Chondrocyte (in vitro differentiated cells): ENCODE measurements around the gene CYP39A1. TPM values are rescaled to one million over a fixed set of nuclear protein-coding genes. Genes with fewer than 3 reads are reported as not detected.

Experiments
- DNase-seq: peaks from one replicate; pipeline ENCODE4 v3.0.0; 2021; ENCODE audit warnings: mixed read lengths, low spot score
- H3K27ac Mint-ChIP-seq: one replicate; pipeline ENCODE4 v1.8.0; 2021; ENCODE audit warnings: mild to moderate bottlenecking, moderate library complexity, mixed read lengths; ENCODE audit not compliant: unreplicated experiment
- H3K27me3 Mint-ChIP-seq: 2 replicates; pipeline ENCODE4 v1.8.0; 2021; ENCODE audit warnings: low read depth, mixed read lengths
- H3K36me3 Mint-ChIP-seq: 2 replicates; pipeline ENCODE4 v1.8.0; 2021; ENCODE audit warnings: low read depth, mixed read lengths
- H3K4me1 Mint-ChIP-seq: 2 replicates; pipeline ENCODE4 v1.8.0; 2021; ENCODE audit warnings: low read depth, mild to moderate bottlenecking, mixed read lengths
- H3K4me3 Mint-ChIP-seq: one replicate; pipeline ENCODE4 v1.8.0; 2021; ENCODE audit warnings: mild to moderate bottlenecking, moderate library complexity, mixed read lengths; ENCODE audit not compliant: unreplicated experiment
- H3K9me3 Mint-ChIP-seq: 2 replicates; pipeline ENCODE4 v1.8.0; 2021; ENCODE audit warnings: low read depth, mixed read lengths
- total RNA-seq: library from RNA; stranded (reverse); gene quantifications from 3 replicates; pipeline ENCODE4 v1.2.1, GENCODE V29; 2021
- TF ChIP-seq, protein P1 (sequence below): fragments of 200-600 bp; sonication (generic); IDR thresholded peaks from 2 replicates; pipeline ENCODE4 v1.5.0; 2021; ENCODE audit warnings: antibody characterized with exemption, mild to moderate bottlenecking, moderate library complexity

CYP39A1 gene
- total RNA-seq, 1 donor from 2014 or later = 0.62 TPM

DNA sequence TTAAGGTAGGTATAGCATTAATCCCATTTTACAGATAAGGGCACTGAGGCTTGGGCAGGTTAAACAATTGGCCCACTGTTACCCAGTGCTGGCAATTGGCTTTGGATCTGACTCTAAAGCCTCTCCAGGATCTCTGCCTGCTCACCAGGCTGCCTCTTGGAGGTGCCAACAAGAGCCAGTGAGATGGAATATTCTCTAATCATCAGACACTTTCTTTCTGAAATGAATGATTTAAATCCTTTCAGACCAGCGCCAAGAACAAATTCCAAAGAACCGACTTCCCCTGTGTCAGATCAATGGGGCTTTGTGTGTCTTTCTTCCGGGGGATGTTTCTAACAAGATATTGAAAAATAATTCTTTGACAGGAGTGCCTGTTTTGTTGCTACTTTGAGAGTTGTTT, 23.6 kb downstream of the CYP39A1 start:
- H3K27me3 Mint-ChIP-seq = peaks cover 2% of the 10 kb centered on the region
- DNase-seq = no peak
- H3K36me3 Mint-ChIP-seq = no peaks in the 10 kb centered on the region
- TF ChIP-seq, protein P1, sequence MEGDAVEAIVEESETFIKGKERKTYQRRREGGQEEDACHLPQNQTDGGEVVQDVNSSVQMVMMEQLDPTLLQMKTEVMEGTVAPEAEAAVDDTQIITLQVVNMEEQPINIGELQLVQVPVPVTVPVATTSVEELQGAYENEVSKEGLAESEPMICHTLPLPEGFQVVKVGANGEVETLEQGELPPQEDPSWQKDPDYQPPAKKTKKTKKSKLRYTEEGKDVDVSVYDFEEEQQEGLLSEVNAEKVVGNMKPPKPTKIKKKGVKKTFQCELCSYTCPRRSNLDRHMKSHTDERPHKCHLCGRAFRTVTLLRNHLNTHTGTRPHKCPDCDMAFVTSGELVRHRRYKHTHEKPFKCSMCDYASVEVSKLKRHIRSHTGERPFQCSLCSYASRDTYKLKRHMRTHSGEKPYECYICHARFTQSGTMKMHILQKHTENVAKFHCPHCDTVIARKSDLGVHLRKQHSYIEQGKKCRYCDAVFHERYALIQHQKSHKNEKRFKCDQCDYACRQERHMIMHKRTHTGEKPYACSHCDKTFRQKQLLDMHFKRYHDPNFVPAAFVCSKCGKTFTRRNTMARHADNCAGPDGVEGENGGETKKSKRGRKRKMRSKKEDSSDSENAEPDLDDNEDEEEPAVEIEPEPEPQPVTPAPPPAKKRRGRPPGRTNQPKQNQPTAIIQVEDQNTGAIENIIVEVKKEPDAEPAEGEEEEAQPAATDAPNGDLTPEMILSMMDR = no peak
- no peak overlapping the region for H3K4me3 Mint-ChIP-seq
- no peak overlapping the region for H3K27ac Mint-ChIP-seq
- H3K4me1 Mint-ChIP-seq = peaks cover 13% of the 10 kb centered on the region
- no peaks in the 10 kb centered on the region for H3K9me3 Mint-ChIP-seq

DNA sequence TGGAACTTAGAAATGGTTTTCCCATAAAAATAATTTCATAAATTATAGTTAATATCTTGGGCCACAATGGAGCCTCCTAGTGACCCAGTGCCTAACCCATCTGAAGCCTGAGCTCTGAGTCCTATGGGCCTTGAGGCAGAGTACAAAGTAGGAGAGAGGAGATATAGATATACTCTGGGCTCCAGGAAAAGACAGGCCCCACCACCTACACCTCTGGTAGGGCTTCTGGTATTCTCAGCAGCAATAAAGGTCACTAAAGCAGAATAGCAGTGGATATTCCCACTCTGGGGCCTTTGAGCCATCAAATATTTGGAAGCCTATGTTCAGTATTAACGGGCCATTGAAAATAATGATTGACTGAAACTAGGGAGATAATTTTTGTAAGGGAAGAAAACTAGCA, 24.1 kb downstream of the CYP39A1 start:
- Mint-ChIP-seq H3K36me3 (no peaks in the 10 kb centered on the region), H3K9me3 (no peaks in the 10 kb centered on the region), H3K27ac (no peak overlapping the region), H3K27me3 (peaks cover 2% of the 10 kb centered on the region), H3K4me3 (no peak overlapping the region), H3K4me1 (peaks cover 13% of the 10 kb centered on the region)
- TF ChIP-seq, protein P1 = no peak
- no peak for DNase-seq

DNA sequence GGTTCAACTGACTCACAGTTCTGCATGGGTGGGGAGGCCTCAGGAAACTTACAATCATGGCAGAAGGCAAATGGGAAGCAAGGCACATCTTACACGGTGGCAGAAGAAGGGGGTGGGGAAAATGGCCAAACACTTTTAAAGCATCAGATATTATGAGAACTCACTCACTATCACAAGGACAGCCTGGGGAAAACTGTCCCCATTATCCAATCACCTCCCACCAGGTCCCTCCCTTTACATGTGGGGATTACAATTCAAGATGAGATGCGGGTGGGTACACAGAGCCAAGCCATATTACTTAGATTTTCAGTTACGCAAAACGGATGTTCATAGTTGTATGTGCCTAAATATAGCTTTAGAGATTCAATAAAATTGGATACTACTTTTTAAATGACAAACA, 25.6 kb downstream of the CYP39A1 start:
- Mint-ChIP-seq H3K27me3 (peaks cover 2% of the 10 kb centered on the region), H3K9me3 (peaks cover 3% of the 10 kb centered on the region), H3K4me3 (no peak overlapping the region), H3K4me1 (peaks cover 13% of the 10 kb centered on the region), H3K27ac (no peak overlapping the region), H3K36me3 (no peaks in the 10 kb centered on the region)
- no peak for DNase-seq
- TF ChIP-seq, protein P1 = no peak

DNA sequence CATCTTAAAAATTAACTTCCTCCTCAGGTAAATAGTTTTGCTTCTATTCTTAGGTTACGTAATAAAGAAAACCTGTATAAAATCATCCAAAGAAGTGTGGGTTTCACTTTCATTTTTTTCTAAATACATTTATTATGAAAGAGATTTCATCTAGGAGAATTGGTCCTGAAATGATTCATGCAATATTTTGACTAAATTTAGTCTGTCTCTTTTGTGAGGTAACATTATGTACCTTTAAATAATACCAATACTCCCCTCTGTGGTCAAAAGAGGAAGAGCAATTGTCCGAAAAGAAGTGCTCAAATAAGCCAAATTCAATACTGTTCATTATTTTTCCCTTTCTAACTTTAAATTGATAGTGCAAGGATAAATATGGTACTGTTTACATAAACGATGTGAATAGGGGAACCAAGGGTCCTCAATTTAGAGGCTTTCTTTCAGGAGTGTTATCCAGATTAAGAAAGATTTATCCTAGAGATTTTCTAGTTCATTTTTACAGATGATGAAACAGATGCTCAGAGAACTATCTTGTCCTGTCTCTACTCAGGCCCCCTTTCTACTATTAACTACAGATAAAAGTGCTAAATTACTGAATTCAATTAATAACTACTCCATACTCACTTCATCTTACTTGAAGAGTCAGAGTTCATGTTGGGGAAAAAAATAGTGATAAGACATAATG, 26.2 kb downstream of the CYP39A1 start:
- peaks cover under 1% of the 10 kb centered on the region for H3K27me3 Mint-ChIP-seq
- TF ChIP-seq, protein P1 = peak; percentile 94
- DNase-seq = no peak
- peaks cover 13% of the 10 kb centered on the region for H3K4me1 Mint-ChIP-seq
- no peaks in the 10 kb centered on the region for H3K36me3 Mint-ChIP-seq
- no peak overlapping the region for H3K27ac Mint-ChIP-seq
- H3K4me3 Mint-ChIP-seq = peak overlapping the region; percentile 19
- H3K9me3 Mint-ChIP-seq = peaks cover 3% of the 10 kb centered on the region

DNA sequence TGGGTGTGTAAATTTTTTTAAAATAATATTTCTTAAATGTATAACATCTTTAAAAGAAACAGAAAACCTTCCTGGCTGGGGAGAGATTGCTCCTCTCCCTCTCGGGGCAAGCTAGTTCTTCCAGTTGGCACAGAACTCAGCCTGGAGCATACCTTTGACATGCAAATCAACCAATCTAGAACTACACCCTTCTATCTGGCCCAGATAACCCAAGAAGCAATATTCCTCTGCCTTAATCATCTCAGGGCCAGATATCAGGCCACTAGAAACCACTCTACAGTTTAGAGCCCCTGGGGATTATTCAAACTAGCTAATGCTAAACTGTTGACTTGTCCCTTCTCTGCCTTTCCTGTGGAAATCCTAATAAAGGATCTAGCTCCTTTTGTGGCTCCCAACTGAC, 33.9 kb downstream of the CYP39A1 start:
- no peaks in the 10 kb centered on the region for H3K4me1 Mint-ChIP-seq
- no peak for DNase-seq
- H3K4me3 Mint-ChIP-seq = no peak overlapping the region
- H3K27ac Mint-ChIP-seq = no peak overlapping the region
- no peaks in the 10 kb centered on the region for H3K27me3 Mint-ChIP-seq
- TF ChIP-seq, protein P1 = no peak
- H3K9me3 Mint-ChIP-seq = peaks cover 7% of the 10 kb centered on the region
- no peaks in the 10 kb centered on the region for H3K36me3 Mint-ChIP-seq
